A673 (cell line): ENCODE measurements around the gene GPA33. TPM values are rescaled to one million over a fixed set of nuclear protein-coding genes. Genes with fewer than 3 reads are reported as not detected.

Experiments
- BruUV-seq: library from RNA; stranded (reverse); fragments of 400-500 nt; replicated peaks from 2 replicates; lab custom pipeline; 2021; lab: Mats Ljungman, UMichigan
- CTCF ChIA-PET: fragments of 300-600 bp; sonication (Branson Sonifier 250); formaldehyde crosslinking; loops from one replicate; lab custom pipeline; 2022; ENCODE audit warnings: antibody characterized with exemption; lab: Charles Lee
- POLR2A ChIA-PET: fragments of 300-600 bp; sonication (Branson Sonifier 250); formaldehyde crosslinking; loops from one replicate; lab custom pipeline; 2022; ENCODE audit warnings: antibody characterized with exemption; ENCODE audit not compliant: low non-redundant PET; lab: Charles Lee
- DNase-seq: peaks from one replicate; pipeline ENCODE4 v3.0.0-alpha.2; 2015; ENCODE audit warnings: low spot score
- H3K27ac ChIP-seq: fragments of 200-600 bp; sonication (generic); 2 replicates; pipeline ENCODE4 v1.5.1; 2016; ENCODE audit warnings: mixed run types, low read depth, mild to moderate bottlenecking, mixed read lengths, antibody characterized with exemption, low read length; ENCODE audit not compliant: poor library complexity, severe bottlenecking
- H3K27me3 ChIP-seq: fragments of 200-600 bp; sonication (generic); replicated peaks from 2 replicates; pipeline ENCODE4 v1.6.1; 2017; ENCODE audit warnings: mixed run types, low read depth, mild to moderate bottlenecking, mixed read lengths, antibody characterized with exemption, low read length; ENCODE audit not compliant: insufficient read depth, poor library complexity
- H3K36me3 ChIP-seq: fragments of 200-600 bp; sonication (generic); 2 replicates; pipeline ENCODE4 v1.6.1; 2016; ENCODE audit warnings: mixed run types, mild to moderate bottlenecking, mixed read lengths, antibody characterized with exemption, low read length; ENCODE audit not compliant: insufficient read depth, poor library complexity, severe bottlenecking
- H3K4me1 ChIP-seq: fragments of 200-600 bp; sonication (generic); 2 replicates; pipeline ENCODE4 v1.6.1; 2017; ENCODE audit warnings: mixed run types, mild to moderate bottlenecking, mixed read lengths, antibody characterized with exemption, low read length; ENCODE audit not compliant: insufficient read depth, poor library complexity, severe bottlenecking
- H3K4me3 ChIP-seq: fragments of 200-600 bp; sonication (generic); 2 replicates; pipeline ENCODE4 v1.5.1; 2016; ENCODE audit warnings: low read depth, mixed run types, mild to moderate bottlenecking, mixed read lengths, low read length; ENCODE audit not compliant: poor library complexity, severe bottlenecking
- H3K9me3 ChIP-seq: fragments of 200-600 bp; sonication (generic); 2 replicates; pipeline ENCODE4 v1.6.1; 2016; ENCODE audit warnings: mixed run types, low read depth, mild to moderate bottlenecking, mixed read lengths, antibody characterized with exemption, low read length; ENCODE audit not compliant: poor library complexity, severe bottlenecking
- EZH2 ChIP-seq: fragments of 200-600 bp; sonication (generic); IDR thresholded peaks from 2 replicates; pipeline ENCODE4 v1.6.1; 2017; ENCODE audit warnings: borderline replicate concordance, low read depth, mild to moderate bottlenecking, mixed read lengths, antibody characterized with exemption, low read length; ENCODE audit not compliant: poor library complexity, severe bottlenecking
- intact Hi-C: fragments of 100-400 bp; cut with micrococcal nuclease; formaldehyde crosslinking; loops from one replicate; pipeline ENCODE4 v1.10.0; 2022; ENCODE audit not compliant: unreplicated experiment
- total RNA-seq: library from RNA; stranded (reverse); gene quantifications from 2 replicates; pipeline ENCODE4 v1.2.3, GENCODE V29; 2021
- TF ChIP-seq, protein P1 (sequence below): fragments of 300-800, 200-600 bp; sonication (generic); conservative IDR thresholded peaks from 2 replicates; pipeline ENCODE4 v1.5.1; 2017; ENCODE audit warnings: low read depth, mild to moderate bottlenecking, antibody characterized with exemption, low read length, moderate library complexity, mixed read lengths

Gene GPA33
- total RNA-seq, 1 experiment from 2014 or later, result not detected

DNA sequence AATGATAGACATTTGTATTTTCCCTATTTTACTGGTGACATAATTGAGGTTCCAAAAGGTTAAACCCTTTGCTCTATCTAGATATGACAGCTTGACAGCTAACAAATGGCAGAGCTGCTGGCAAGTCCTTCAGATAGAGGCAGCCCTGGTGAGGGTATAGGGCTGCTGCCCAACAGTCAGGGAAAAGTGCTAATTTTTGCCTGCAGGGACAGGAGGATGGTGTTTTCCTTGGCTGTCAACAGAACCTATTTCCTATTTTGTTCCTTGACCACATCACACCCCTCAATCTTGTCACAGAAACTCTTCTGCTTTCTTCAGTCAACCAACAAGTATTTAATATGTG is 12.3 kb downstream of the GPA33 start:
- Histone ChIP-seq H3K4me1 (no peaks in the 10 kb centered on the region), H3K27me3 (peaks cover 12% of the 10 kb centered on the region), H3K27ac (no peak overlapping the region), H3K4me3 (no peak overlapping the region), H3K36me3 (no peaks in the 10 kb centered on the region), H3K9me3 (no peaks in the 10 kb centered on the region)
- no peak for TF ChIP-seq EZH2
- intact Hi-C loops, result no loop called here
- ChIA-PET CTCF (no interaction called here), POLR2A (no interaction called here)
- no TSS peak for BruUV-seq
- DNase-seq, result no peak

DNA sequence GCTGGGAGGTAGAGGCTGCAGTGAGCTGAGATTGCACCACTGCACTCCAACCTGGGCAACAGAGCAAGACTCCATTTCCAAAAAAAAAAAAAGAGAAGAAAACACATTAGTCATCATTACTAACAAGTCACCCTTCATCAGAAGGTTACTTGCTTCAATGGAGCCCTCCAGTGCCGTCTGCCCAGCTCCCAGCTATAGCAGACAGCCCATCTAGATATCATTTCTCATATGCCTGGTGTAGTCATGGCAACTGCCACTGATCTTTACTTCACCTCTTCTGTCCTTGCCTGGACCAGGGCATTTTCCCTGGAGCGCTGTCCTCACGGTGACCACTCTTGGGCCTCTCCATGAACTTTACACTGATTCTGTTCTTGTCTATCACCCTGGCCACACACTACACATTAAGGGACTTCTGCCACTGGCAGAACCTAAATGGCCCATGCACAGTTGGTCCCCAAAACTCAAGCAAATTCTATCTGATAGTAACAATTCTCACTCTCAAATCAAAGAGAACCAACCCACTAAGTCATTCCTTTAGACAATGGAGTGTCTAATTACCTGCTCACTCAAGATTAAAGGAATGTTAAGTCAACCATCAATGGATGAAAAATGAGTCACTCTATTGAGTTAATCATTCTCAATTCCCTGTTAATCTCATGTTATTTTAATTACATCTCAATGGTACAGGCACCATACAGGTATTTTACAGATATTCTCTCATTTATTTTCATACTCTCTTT is 12.9 kb downstream of the GPA33 start:
- Histone ChIP-seq H3K27me3 (peaks cover 12% of the 10 kb centered on the region), H3K36me3 (no peaks in the 10 kb centered on the region), H3K4me1 (no peaks in the 10 kb centered on the region), H3K27ac (no peak overlapping the region), H3K9me3 (no peaks in the 10 kb centered on the region), H3K4me3 (no peak overlapping the region)
- ChIA-PET POLR2A (no interaction called here), CTCF (interaction anchor here (0.7 kb wide), 1 partner anchor 361 kb away, joined by 3 read pairs; no protein-coding TSS in a partner anchor)
- TF ChIP-seq, protein P1, sequence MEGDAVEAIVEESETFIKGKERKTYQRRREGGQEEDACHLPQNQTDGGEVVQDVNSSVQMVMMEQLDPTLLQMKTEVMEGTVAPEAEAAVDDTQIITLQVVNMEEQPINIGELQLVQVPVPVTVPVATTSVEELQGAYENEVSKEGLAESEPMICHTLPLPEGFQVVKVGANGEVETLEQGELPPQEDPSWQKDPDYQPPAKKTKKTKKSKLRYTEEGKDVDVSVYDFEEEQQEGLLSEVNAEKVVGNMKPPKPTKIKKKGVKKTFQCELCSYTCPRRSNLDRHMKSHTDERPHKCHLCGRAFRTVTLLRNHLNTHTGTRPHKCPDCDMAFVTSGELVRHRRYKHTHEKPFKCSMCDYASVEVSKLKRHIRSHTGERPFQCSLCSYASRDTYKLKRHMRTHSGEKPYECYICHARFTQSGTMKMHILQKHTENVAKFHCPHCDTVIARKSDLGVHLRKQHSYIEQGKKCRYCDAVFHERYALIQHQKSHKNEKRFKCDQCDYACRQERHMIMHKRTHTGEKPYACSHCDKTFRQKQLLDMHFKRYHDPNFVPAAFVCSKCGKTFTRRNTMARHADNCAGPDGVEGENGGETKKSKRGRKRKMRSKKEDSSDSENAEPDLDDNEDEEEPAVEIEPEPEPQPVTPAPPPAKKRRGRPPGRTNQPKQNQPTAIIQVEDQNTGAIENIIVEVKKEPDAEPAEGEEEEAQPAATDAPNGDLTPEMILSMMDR, result no peak
- TF ChIP-seq EZH2, result no peak
- intact Hi-C loops, result no loop called here
- DNase-seq, result no peak
- BruUV-seq, result no TSS peak

DNA sequence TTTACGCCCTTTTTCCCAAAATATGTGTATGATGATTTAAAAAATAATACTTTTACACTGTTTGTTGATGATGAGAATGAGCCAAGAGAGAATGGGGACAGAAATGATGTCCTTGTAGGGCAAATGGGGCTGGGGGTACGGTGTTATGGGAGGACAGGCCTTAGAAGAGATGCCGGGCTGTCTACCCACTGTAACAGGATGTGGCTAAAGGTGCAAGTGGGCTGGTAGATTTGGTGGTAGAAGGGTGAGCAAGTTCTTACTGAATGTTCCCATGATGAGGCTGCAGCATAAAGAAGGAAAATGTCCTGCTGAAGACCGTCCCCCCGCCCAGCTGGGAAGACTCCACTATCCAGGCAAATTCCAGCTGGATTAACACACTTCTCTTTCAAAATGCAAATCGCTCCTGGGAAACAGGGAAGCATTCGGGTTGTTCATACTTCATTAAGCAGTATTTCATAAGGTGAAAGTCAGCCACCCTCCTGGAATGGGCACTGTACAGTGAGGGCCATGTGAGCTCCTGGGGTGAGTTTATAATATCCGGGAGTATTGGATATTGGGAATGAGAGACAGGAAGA is 14.0 kb downstream of the GPA33 start:
- no TSS peak for BruUV-seq
- CTCF ChIA-PET, result no interaction called here
- Histone ChIP-seq H3K27me3 (peaks cover 12% of the 10 kb centered on the region), H3K4me3 (no peak overlapping the region), H3K36me3 (no peaks in the 10 kb centered on the region), H3K27ac (no peak overlapping the region), H3K9me3 (no peaks in the 10 kb centered on the region), H3K4me1 (no peaks in the 10 kb centered on the region)
- DNase-seq, result no peak
- POLR2A ChIA-PET, result interaction anchor here (0.6 kb wide), 1 partner anchor 462 kb away, joined by 3 read pairs; no protein-coding TSS in a partner anchor
- TF ChIP-seq EZH2, result no peak
- TF ChIP-seq, protein P1, result no peak
- intact Hi-C loops, result no loop called here
